Right lobe of liver (tissue), 4 donors: ENCODE results near the gene PAK5.

ENCODE experiments used
- POLR2A ChIP-seq: fragments of 450-650 bp; IDR thresholded peaks from one replicate; pipeline ENCODE4 v1.6.1; 2017; ENCODE audit warnings: antibody characterized with exemption, mild to moderate bottlenecking
- TF ChIP-seq, protein P1 (sequence below), 4 donors: fragments of 200-600 bp in 3 of 4; fragments of 450-650 bp in 1 of 4; IDR thresholded peaks; one replicate each; pipeline versions ENCODE4 v1.5.1 to v1.8.0; 2016 to 2022; ENCODE audit warnings: antibody characterized with exemption in 4 of 4, mild to moderate bottlenecking in 2 of 4
- donor health status: DM: no; HTN: no; CAD: no.
- donor health status: DM: no; HTN: no; CAD: no.
- donor health status: DM: no; HTN: yes; CAD: no.

DNA sequence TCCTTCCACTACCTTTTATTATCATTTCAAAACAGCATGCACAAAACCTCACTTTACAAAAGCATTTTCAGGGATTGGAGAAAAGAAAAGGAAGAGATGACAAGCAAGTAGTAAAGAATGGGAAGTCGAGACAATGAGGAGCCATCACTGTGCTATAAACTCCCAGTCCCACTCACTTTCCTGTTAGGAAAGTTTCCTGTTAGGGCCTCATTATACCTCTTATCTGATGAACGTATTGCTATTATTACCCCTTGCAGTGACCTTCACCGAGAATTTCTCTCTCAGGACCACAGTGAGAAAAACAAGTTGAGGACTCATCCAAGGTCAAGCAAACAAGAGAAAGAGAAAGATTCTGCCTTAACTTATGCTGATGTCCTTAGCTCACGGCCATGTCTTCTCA lies 295.7 kb downstream of the PAK5 start:
- TF ChIP-seq POLR2A: no peak
- TF ChIP-seq, protein P1, sequence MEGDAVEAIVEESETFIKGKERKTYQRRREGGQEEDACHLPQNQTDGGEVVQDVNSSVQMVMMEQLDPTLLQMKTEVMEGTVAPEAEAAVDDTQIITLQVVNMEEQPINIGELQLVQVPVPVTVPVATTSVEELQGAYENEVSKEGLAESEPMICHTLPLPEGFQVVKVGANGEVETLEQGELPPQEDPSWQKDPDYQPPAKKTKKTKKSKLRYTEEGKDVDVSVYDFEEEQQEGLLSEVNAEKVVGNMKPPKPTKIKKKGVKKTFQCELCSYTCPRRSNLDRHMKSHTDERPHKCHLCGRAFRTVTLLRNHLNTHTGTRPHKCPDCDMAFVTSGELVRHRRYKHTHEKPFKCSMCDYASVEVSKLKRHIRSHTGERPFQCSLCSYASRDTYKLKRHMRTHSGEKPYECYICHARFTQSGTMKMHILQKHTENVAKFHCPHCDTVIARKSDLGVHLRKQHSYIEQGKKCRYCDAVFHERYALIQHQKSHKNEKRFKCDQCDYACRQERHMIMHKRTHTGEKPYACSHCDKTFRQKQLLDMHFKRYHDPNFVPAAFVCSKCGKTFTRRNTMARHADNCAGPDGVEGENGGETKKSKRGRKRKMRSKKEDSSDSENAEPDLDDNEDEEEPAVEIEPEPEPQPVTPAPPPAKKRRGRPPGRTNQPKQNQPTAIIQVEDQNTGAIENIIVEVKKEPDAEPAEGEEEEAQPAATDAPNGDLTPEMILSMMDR (IDR thresholded peaks at IDR 0.05): no peak
